GM12878 (cell line): ENCODE measurements around the gene PHLDB3. TPM values are rescaled to one million over a fixed set of nuclear protein-coding genes. Genes with fewer than 3 reads are reported as not detected.

Experiments used
- ATAC-seq: fragments of 200-7000 bp; cut with Tn5 transposase; 3 replicates; pipeline ENCODE4 v1.9.1; 2020; ENCODE audit warnings: mild to moderate bottlenecking, moderate library complexity
- BruUV-seq: library from RNA; stranded (reverse); fragments of 400-500 nt; replicated peaks from 2 replicates; lab custom pipeline; 2021; lab: Mats Ljungman, UMichigan
- CTCF ChIA-PET: fragments of 300-600 bp; sonication (Branson Sonifier 250); formaldehyde crosslinking; extraction: SDS; loops from one replicate; lab custom pipeline; 2021; ENCODE audit warnings: inconsistent platforms; lab: Yijun Ruan, JAX
- POLR2A ChIA-PET: fragments of 350-600 bp; formaldehyde crosslinking; extraction: SDS; loops from one replicate; lab custom pipeline; 2021; ENCODE audit warnings: inconsistent platforms; lab: Charles Lee
- RAD21 ChIA-PET: fragments of 300-600 bp; sonication (Branson Sonifier 250); formaldehyde crosslinking; loops from one replicate; lab custom pipeline; 2023; ENCODE audit warnings: antibody characterized with exemption; ENCODE audit not compliant: unreplicated experiment; lab: Charles Lee
- SMC1A ChIA-PET: fragments of 300-600 bp; sonication (Branson Sonifier 250); formaldehyde crosslinking; loops from one replicate; lab custom pipeline; 2023; ENCODE audit not compliant: unreplicated experiment, uncharacterized antibody; lab: Charles Lee
- DNase-seq: peaks from one replicate; pipeline ENCODE4 v3.0.0-alpha.2; 2011; ENCODE audit warnings: low read depth, low spot score
- FAIRE-seq: peaks from 3 replicates; lab custom pipeline; 2011; peaks lifted over from hg19 to GRCh38; lab: Jason Lieb, UNC
- H2AFZ ChIP-seq: 2 replicates; pipeline ENCODE4 v1.6.0; 2011; ENCODE audit warnings: low read depth, low read length, control low read depth; ENCODE audit not compliant: control insufficient read depth
- H3K27ac ChIP-seq: 2 replicates; pipeline ENCODE4 v1.5.1; 2011; ENCODE audit warnings: control low read depth; ENCODE audit not compliant: control insufficient read depth, insufficient read depth
- H3K27me3 ChIP-seq, 2 experiments: replicated peaks in 1 of 2; 2 replicates each; pipeline versions ENCODE4 v1.6.0 to v1.6.1; 2011; ENCODE audit warnings: low read length in 1 of 2; ENCODE audit not compliant: control insufficient read depth in 2 of 2, insufficient read depth in 2 of 2
- H3K36me3 ChIP-seq, 2 experiments: 2 replicates each; pipeline ENCODE4 v1.5.1; 2011; ENCODE audit warnings: low read length in 1 of 2; ENCODE audit not compliant: control insufficient read depth in 2 of 2, insufficient read depth in 2 of 2
- H3K4me1 ChIP-seq: 2 replicates; pipeline ENCODE4 v1.6.1; 2011; ENCODE audit warnings: mild to moderate bottlenecking, low read length, moderate library complexity, mixed read lengths; ENCODE audit not compliant: control insufficient read depth, insufficient read depth
- H3K4me2 ChIP-seq: 2 replicates; pipeline ENCODE4 v1.6.0; 2011; ENCODE audit warnings: control low read depth; ENCODE audit not compliant: control insufficient read depth, insufficient read depth
- H3K4me3 ChIP-seq: fragments of 200-600 bp; sonication (generic); 2 replicates; pipeline ENCODE4 v1.5.1; 2016
- H3K79me2 ChIP-seq: 2 replicates; pipeline ENCODE4 v1.6.0; 2011; ENCODE audit warnings: low read length; ENCODE audit not compliant: control insufficient read depth, insufficient read depth
- H3K9ac ChIP-seq: 2 replicates; pipeline ENCODE4 v1.8.0; 2011; ENCODE audit warnings: low read length, control low read depth, mixed read lengths; ENCODE audit not compliant: control insufficient read depth, insufficient read depth
- H3K9me3 ChIP-seq: replicated peaks from 3 replicates; pipeline ENCODE4 v1.5.1; 2011; ENCODE audit warnings: mild to moderate bottlenecking, low read length; ENCODE audit not compliant: control insufficient read depth, insufficient read depth
- H4K20me1 ChIP-seq: 2 replicates; pipeline ENCODE4 v1.6.0; 2011; ENCODE audit not compliant: control insufficient read depth, insufficient read depth
- BHLHE40 ChIP-seq, 2 experiments: fragments of 450-650 bp in 1 of 2; IDR thresholded peaks; 2 replicates each; pipeline ENCODE4 v1.6.1; 2011 to 2017; ENCODE audit warnings: low read depth in 2 of 2, borderline replicate concordance in 1 of 2, improper control_type of control experiment in 1 of 2, low read length in 1 of 2, mild to moderate bottlenecking in 1 of 2
- CHD2 ChIP-seq: IDR thresholded peaks from 2 replicates; pipeline ENCODE4 v1.6.1; 2011; ENCODE audit warnings: low read depth, low read length, improper control_type of control experiment, borderline replicate concordance
- HCFC1 ChIP-seq: fragments of 150-350 bp; IDR thresholded peaks from 2 replicates; pipeline ENCODE4 v1.6.1; 2014; ENCODE audit warnings: low read length
- HDGF ChIP-seq: fragments of 450-650 bp; IDR thresholded peaks from 2 replicates; pipeline ENCODE4 v1.6.1; 2016; ENCODE audit warnings: antibody characterized with exemption
- KLF5 ChIP-seq: fragments of 450-650 bp; IDR thresholded peaks from 2 replicates; pipeline ENCODE4 v1.6.1; 2014; ENCODE audit warnings: mild to moderate bottlenecking; ENCODE audit not compliant: partially characterized antibody
- ZNF217 ChIP-seq: fragments of 450-650 bp; IDR thresholded peaks from 2 replicates; pipeline ENCODE4 v1.6.1; 2017; ENCODE audit warnings: antibody characterized with exemption, mild to moderate bottlenecking
- ZNF24 ChIP-seq: fragments of 450-650 bp; IDR thresholded peaks from 2 replicates; pipeline ENCODE4 v1.6.1; 2017; ENCODE audit warnings: antibody characterized with exemption, mild to moderate bottlenecking
- ZNF274 ChIP-seq: IDR thresholded peaks from one replicate; pipeline ENCODE4 v1.8.0; 2011; ENCODE audit not compliant: insufficient read length, insufficient read depth
- WGBS: methylation state at CpG from one replicate; pipeline ENCODE4 v1.1.6; 2016; ENCODE audit warnings: low lambda C conversion rate; ENCODE audit not compliant: insufficient replicate concordance, insufficient coverage; ENCODE audit errors: missing lambda C conversion rate; 5-methylcytosine and 5-hydroxymethylcytosine counted together
- in situ Hi-C: fragments of 300-500 bp; cut with MboI; formaldehyde crosslinking; loops from 9 replicates; pipeline ENCODE4 v1.14.3; 2018; ENCODE audit warnings: mixed read lengths
- intact Hi-C: fragments of 100-400 bp; cut with micrococcal nuclease; formaldehyde crosslinking; loops from one replicate; pipeline ENCODE4 v1.14.2; 2022; ENCODE audit not compliant: unreplicated experiment
- polyA plus RNA-seq, 11 experiments: library from polyadenylated mRNA; depleted of rRNA in 4 of 11; unstranded in 6 of 11; stranded (reverse) in 5 of 11; fragments of >200 nt; fragmentation: Nextera tagmentation in 4 of 11; fragmentation: Illumina TruSeq in 1 of 11; extraction: Ambion mirVana in 4 of 11; extraction: Trizol in 1 of 11; gene quantifications; 1 replicate in 1 of 11; 2 replicates in 10 of 11; pipeline versions ENCODE4 v1.2.1 to v1.2.3, GENCODE V29; 2011 to 2016; ENCODE audit warnings: inconsistent platforms in 2 of 11, missing spikeins in 2 of 11, low read depth in 1 of 11
- total RNA-seq, 4 experiments: library from RNA; depleted of rRNA in 3 of 4; stranded (reverse); fragments of >200 nt in 3 of 4; fragmentation: Illumina TruSeq in 1 of 4; extraction: Trizol in 1 of 4; gene quantifications; 2 replicates each; pipeline versions ENCODE4 v1.2.1 to v1.2.3, GENCODE V29; 2013 to 2021
- TF ChIP-seq, protein P1 (sequence below): IDR thresholded peaks from 2 replicates; pipeline ENCODE4 v1.6.1; 2012; ENCODE audit warnings: low read depth, low read length, improper control_type of control experiment
- TF ChIP-seq, protein P2 (sequence below): fragments of 150-350 bp; IDR thresholded peaks from 2 replicates; pipeline ENCODE4 v1.6.1; 2014; ENCODE audit warnings: mild to moderate bottlenecking, low read depth, low read length
- TF ChIP-seq, protein P3 (sequence below): IDR thresholded peaks from 2 replicates; pipeline ENCODE4 v1.6.1; 2011; ENCODE audit warnings: borderline replicate concordance, low read depth, mild to moderate bottlenecking, moderate library complexity, mixed read lengths, low read length; ENCODE audit not compliant: insufficient read depth; ENCODE audit errors: extremely low read length

PHLDB3 gene
- total and polyA plus RNA-seq, 10 of the 15 experiments (the other 5 are each of a cell fraction or from before 2014, with no cell fraction given): 0.13 to 13.0 (median 5.5) TPM

DNA sequence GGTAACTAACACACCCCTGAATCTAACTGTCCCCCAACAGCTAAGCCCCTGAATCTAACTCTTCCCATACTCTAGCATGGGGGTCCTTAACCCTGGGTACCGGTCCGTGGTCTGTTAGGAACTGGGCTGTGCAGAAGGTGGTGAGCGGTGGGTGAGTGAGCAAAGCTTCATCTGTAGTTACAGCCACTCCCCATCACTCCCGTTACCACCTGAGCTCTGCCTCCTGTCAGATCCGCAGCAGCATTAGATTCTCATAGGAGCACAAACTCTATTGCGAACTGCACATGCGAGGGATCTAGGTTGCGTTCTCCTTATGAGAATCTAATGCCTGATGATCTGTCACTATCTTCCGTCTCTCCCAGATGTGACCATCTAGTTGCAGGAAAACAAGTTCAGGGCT, 6.2 kb upstream of the PHLDB3 start (continued):
- no peak for TF ChIP-seq ZNF274
- TF ChIP-seq, protein P1, sequence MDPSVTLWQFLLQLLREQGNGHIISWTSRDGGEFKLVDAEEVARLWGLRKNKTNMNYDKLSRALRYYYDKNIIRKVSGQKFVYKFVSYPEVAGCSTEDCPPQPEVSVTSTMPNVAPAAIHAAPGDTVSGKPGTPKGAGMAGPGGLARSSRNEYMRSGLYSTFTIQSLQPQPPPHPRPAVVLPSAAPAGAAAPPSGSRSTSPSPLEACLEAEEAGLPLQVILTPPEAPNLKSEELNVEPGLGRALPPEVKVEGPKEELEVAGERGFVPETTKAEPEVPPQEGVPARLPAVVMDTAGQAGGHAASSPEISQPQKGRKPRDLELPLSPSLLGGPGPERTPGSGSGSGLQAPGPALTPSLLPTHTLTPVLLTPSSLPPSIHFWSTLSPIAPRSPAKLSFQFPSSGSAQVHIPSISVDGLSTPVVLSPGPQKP: no peak
- no peak for TF ChIP-seq KLF5
- TF ChIP-seq, protein P2, sequence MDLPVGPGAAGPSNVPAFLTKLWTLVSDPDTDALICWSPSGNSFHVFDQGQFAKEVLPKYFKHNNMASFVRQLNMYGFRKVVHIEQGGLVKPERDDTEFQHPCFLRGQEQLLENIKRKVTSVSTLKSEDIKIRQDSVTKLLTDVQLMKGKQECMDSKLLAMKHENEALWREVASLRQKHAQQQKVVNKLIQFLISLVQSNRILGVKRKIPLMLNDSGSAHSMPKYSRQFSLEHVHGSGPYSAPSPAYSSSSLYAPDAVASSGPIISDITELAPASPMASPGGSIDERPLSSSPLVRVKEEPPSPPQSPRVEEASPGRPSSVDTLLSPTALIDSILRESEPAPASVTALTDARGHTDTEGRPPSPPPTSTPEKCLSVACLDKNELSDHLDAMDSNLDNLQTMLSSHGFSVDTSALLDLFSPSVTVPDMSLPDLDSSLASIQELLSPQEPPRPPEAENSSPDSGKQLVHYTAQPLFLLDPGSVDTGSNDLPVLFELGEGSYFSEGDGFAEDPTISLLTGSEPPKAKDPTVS: no peak
- no peak for TF ChIP-seq ZNF217
- TF ChIP-seq BHLHE40 (IDR thresholded peaks at IDR 0.05; ENCODE audit: borderline replicate concordance in 1 of 2, low read depth in 2 of 2, low read length in 1 of 2): no peak

DNA sequence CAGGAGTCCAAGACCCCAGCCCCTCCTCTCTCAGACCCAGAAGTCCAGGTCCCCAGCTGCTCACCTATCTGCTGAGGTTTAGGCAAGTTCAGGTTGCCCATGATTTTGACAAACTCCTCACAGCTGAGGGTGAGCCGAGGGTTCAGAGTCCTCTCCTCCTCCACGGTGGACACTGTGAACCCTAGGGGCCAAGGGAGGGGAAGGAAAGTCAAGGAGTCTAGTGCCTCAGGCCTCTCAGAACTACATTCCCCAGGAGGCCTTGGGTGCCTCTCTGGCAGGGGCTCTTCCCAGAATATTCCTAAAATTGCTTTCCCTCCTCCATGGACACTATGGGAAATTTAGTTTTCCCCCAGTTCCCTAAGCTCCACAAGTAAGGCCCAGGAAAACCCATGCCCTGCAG, 3.3 kb upstream of the PHLDB3 start:
- ChIA-PET CTCF (no interaction called here), POLR2A (no interaction called here)
- no peak for FAIRE-seq
- 69% methylated on average over 2 of the region's 2 CpGs for WGBS
- no peaks in the 10 kb centered on the region for H3K9me3 ChIP-seq
- intact Hi-C loops: no loop called here
- H3K36me3 ChIP-seq: peaks cover 0 to 5% of the 10 kb centered on the region in 2 experiments; a peak in 2 of 4 replicates
- BruUV-seq: no TSS peak
- no peak overlapping the region for H2AFZ ChIP-seq
- no peaks in the 10 kb centered on the region for H4K20me1 ChIP-seq
- H3K27ac ChIP-seq: no peak overlapping the region
- in situ Hi-C loops: no loop called here
- TF ChIP-seq ZNF24 (no peak), CHD2 (no peak), HCFC1 (no peak), HDGF (no peak)
- TF ChIP-seq, protein P3, sequence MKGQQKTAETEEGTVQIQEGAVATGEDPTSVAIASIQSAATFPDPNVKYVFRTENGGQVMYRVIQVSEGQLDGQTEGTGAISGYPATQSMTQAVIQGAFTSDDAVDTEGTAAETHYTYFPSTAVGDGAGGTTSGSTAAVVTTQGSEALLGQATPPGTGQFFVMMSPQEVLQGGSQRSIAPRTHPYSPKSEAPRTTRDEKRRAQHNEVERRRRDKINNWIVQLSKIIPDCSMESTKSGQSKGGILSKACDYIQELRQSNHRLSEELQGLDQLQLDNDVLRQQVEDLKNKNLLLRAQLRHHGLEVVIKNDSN: no peak
- TF ChIP-seq, all 136 proteins: peak for 0
- SMC1A ChIA-PET: no interaction called here
- Histone ChIP-seq H3K4me3 (no peak overlapping the region), H3K4me1 (peaks cover 4% of the 10 kb centered on the region), H3K4me2 (no peak overlapping the region), H3K79me2 (no peaks in the 10 kb centered on the region; the same call in 1 of the 2 replicates), H3K27me3 (no peaks in the 10 kb centered on the region), H3K9ac (no peak overlapping the region)
- RAD21 ChIA-PET: no interaction called here
- DNase-seq (no peak), ATAC-seq (no peak)
